GM18870 (cell line): ENCODE data around the gene SMAD6.
"Not testable (repeated sequence)": the region's sequence is repeated elsewhere in the genome, so short reads cannot be mapped to it uniquely, and the experiment has no call there.

Experiments
- ATAC-seq: cut with Tn5 transposase; IDR thresholded peaks from one replicate; pipeline ENCODE4 v1.9.1; 2021; ENCODE audit warnings: moderate library complexity; ENCODE audit not compliant: unreplicated experiment

The SMAD6 gene

DNA sequence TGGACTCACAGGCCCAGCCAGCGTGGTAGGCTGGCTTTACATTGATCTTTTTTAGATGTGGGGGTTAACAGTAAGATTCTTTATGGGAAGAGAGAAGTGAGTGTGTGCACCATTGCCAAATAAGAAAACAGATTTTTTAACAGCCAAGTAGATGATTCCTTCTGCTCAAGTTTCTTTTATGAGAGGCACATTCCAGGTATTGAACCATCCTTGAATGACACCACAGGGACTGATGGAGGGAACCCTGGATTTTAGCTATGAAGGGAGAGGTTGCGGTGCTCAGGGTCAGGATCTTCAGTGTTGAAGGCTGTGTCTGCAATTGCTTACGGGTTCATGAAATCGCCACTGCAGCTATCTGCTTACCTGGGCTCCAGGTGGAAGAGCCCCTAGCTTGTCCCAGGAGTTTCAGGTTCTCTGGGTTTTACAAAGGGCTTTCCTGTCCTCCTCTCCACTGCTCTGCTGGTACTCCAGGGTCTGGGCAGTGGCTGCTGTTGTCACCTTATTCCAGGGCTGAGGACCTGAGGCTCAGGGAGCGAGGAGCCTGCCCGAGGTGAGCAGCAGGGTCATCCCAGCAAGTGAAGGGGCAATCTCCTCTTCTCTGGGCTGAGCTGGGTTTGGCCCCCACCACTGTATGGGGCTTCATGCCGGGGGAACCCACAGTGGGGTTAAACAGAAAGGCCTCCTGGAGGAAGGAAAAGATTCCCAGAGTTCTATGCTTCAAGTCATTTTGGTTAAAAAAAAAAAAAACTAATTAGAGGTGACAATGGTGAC, 53.4 kb downstream of the SMAD6 start:
- no peak for ATAC-seq

DNA sequence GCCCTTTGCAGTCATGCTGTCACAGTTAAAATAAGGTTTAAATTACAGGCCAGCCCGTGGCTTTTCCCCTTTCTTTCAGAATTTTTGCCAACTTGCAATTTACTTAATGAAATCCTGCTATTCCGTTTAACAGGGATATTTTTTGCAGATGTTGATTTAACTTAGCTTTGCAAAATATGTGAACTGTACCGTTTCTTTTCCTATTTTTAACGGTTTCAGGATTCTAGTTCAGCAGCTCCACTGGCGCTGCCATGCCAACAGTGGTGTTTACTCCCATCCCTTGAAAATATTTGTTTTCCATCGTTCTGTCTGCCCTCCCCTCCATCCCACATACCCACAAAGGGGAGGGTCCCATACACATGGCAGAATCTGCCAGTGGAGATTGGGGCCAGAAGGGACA, 54.3 kb downstream of the SMAD6 start:
- no peak for ATAC-seq

DNA sequence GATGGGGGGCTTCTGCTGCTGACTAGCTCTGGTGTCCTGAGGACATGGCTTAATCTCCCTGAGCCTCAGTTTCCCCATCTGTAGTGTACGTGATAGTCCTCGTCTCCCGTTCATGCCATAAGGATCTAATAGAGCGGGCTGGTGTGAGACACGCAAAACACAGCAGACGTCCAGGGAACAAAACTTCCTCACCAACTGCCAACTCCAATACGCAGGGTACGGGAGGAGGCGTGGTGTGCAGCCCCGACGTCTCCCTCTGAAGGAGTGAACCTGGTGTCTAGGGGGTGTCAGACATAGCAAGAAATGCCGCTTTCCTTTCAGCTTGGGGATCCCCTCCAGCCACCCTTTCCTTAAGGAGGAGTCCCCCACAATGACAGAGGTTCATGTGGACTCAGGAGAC, 55.0 kb downstream of the SMAD6 start:
- no peak for ATAC-seq

GRCh38 chr15:66757521-66757920, 55.5 kb downstream of the SMAD6 start:
- ATAC-seq: no peak

- not testable (repeated sequence) for ATAC-seq
Measured at GRCh38 chr15:66758217-66758616, 56.2 kb downstream of the SMAD6 start.

DNA sequence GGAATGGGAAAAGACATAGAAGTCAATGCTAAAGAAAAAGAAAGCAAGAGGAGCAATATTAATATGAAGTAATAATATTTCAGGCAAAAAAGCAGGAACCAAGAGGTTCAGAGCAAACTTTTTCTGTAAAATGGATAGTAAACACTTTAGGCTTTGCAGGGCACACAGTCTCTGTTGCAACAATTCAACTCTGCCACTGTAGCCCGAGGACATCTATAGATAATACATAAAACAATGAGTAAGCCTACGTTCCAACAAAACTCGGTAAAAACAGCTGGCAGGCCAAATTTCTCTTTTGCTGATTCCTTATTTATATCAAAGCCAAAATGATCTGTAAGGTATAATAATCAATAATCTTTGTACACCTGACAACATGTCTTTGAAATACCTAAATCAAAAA, 56.8 kb downstream of the SMAD6 start:
- no peak for ATAC-seq

- no peak for ATAC-seq
Measured at GRCh38 chr15:66760097-66760967, 58.3 kb downstream of the SMAD6 start.

- no peak for ATAC-seq
Measured at GRCh38 chr15:66760968-66761725, 59.1 kb downstream of the SMAD6 start.

DNA sequence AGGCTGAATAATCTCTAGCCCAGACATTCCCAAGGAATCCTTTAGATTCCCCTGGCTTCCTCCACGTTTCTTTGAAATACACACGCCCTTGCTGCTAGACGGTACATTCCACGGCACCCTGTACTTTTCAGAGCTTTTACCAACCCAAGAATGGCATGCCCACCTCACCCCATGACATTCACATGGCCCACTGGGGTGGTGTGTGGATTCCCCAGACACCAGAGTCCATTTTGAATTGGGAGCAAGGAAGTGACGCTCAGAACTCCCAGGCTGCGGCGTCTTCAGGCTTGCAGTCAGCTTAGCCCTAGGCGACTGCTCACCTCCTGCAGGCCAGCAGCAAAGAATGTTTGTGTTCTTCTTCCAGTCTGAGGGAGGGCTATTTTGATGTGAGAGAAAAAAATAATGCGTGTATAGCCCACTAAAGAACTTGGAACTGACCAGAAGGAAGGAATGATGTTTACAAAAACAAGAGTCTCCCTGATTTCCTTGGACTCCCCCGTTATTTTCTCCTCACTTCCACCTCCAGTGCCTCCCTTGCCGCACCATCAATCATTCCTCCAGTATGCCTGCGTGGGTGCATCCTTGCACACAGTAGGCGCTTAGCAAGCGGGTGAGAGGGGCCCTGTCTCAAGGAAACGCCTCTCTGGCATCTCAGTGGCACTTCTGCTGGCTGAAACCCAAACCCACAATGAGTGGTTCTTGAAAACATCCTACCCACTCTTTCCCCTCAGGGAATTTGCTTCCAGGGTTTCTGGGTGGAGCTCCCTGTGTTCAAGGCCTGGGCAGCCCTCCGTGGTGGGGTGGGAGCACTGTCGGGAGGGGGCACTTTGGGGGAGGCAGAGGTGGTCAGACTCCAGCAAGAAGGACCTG, 59.9 kb downstream of the SMAD6 start:
- ATAC-seq: no peak

GRCh38 chr15:66763186-66764071, 61.4 kb downstream of the SMAD6 start:
- no peak for ATAC-seq

GRCh38 chr15:66764072-66764786, 62.2 kb downstream of the SMAD6 start:
- ATAC-seq: no peak

GRCh38 chr15:66765478-66766281, 63.6 kb downstream of the SMAD6 start:
- peak; percentile 69 for ATAC-seq

GRCh38 chr15:66766282-66767230, 64.5 kb downstream of the SMAD6 start:
- no peak for ATAC-seq

- no peak for ATAC-seq
Measured at GRCh38 chr15:66767240-66767659, 65.2 kb downstream of the SMAD6 start.

- ATAC-seq: no peak
Measured at GRCh38 chr15:66768987-66769386, 67.0 kb downstream of the SMAD6 start.

DNA sequence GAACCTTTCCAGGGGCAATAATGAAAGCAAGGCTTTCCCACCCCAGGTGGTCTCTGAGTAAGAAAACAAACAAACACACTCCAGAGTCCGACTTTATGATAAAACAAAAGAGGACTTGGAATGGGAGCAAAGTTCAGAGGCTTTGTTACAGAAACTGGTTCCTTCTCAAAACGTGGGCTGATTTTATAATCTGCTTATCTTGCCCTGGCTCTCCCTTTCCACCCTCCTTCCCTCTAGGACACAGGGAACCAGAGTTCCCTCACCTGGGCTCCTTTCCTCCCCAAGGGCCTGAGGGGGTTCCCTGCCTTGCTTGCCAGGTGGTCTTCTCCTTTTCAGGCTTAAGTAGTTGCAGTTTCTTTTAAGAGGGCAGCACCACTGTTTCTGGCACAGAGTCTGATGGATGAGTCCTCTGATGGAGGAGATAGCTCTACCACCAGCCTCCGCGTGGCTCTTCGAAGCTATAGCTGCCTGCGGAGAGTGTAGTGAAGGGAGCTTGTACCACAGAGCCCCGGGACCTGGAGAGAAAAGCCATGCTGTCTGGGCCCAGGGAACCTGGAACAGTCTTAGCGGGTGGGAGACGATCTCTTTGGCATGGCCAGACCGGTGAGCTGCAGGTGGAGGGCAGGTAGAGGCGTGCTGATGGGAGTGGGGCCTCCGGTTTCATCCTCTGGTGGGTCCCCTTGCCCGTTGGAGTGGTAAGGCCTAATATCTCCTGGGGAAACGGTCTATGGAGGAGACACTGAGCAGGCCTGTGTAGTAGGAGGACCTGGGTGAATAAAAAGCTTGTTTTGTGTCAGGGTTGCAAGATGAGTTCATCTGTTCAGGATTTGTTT, 68.7 kb downstream of the SMAD6 start:
- ATAC-seq: no peak
